Stomach (tissue), 4 donors: Measurements from ENCODE around the gene TMEM131.

Experiments used
- POLR2AphosphoS5 ChIP-seq, 3 donors: sonication (generic); formaldehyde crosslinking; IDR thresholded peaks; one replicate each; pipeline ENCODE4 v1.6.1; 2016; ENCODE audit warnings: antibody characterized with exemption in 3 of 3
- TF ChIP-seq, protein P1 (sequence below), 7 experiments: fragments of 450-650 bp in 4 of 7; fragments of 200-600 bp in 3 of 7; sonication (generic) in 3 of 7; IDR thresholded peaks; one replicate each; pipeline ENCODE4 v1.5.1; 2016 to 2019; ENCODE audit warnings: antibody characterized with exemption in 7 of 7, control low read depth in 2 of 7, mild to moderate bottlenecking in 1 of 7

DNA sequence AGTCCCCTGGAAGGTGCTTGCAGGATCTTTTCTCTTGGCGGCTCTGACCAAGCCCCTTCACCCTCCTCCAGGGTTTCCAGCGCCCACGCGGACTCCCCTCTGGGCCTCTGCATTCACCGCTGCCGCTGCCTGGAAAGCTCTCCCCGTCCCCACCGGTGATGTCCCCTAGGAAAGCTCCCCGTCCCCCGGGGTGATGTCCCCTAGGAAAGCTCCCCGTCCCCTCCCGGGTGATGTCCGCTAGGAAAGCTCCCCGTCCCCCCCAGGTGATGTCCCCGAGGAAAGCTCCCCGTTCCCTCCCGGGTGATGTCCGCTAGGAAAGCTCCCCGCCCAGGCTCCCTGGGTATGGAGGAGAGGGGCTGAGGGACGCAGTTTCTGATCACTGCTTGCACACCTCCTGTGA is 254.5 kb downstream of the TMEM131 start:
- TF ChIP-seq, protein P1, sequence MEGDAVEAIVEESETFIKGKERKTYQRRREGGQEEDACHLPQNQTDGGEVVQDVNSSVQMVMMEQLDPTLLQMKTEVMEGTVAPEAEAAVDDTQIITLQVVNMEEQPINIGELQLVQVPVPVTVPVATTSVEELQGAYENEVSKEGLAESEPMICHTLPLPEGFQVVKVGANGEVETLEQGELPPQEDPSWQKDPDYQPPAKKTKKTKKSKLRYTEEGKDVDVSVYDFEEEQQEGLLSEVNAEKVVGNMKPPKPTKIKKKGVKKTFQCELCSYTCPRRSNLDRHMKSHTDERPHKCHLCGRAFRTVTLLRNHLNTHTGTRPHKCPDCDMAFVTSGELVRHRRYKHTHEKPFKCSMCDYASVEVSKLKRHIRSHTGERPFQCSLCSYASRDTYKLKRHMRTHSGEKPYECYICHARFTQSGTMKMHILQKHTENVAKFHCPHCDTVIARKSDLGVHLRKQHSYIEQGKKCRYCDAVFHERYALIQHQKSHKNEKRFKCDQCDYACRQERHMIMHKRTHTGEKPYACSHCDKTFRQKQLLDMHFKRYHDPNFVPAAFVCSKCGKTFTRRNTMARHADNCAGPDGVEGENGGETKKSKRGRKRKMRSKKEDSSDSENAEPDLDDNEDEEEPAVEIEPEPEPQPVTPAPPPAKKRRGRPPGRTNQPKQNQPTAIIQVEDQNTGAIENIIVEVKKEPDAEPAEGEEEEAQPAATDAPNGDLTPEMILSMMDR (IDR thresholded peaks at IDR 0.05): no peak
- TF ChIP-seq POLR2AphosphoS5 (IDR thresholded peaks at IDR 0.05): no peak
